PC-3 (cell line): ENCODE measurements around the gene TAS1R3. TPM values are rescaled to one million over a fixed set of nuclear protein-coding genes. Genes with fewer than 3 reads are reported as not detected.

Experiments
- ATAC-seq: fragments of 200-7000 bp; cut with Tn5 transposase; 2 replicates; pipeline ENCODE4 v1.9.1; 2020; ENCODE audit warnings: mild to moderate bottlenecking, moderate library complexity
- BruUV-seq: library from RNA; stranded (reverse); fragments of 400-500 nt; replicated peaks from 2 replicates; lab custom pipeline; 2021; lab: Mats Ljungman, UMichigan
- CTCF ChIA-PET: fragments of 300-600 bp; sonication (Branson Sonifier 250); formaldehyde crosslinking; loops from one replicate; lab custom pipeline; 2022; ENCODE audit warnings: antibody characterized with exemption; lab: Charles Lee
- POLR2A ChIA-PET: fragments of 300-600 bp; sonication (Branson Sonifier 250); formaldehyde crosslinking; loops from one replicate; lab custom pipeline; 2022; ENCODE audit warnings: antibody characterized with exemption; ENCODE audit not compliant: unreplicated experiment; lab: Charles Lee
- DNase-seq: peaks from one replicate; pipeline ENCODE4 v3.0.0-alpha.2; 2015
- H2AFZ ChIP-seq: fragments of 300-600 bp; sonication (generic); 2 replicates; pipeline ENCODE4 v1.6.0; 2016; ENCODE audit warnings: antibody characterized with exemption, low read length
- H3F3A ChIP-seq: fragments of 300-600 bp; sonication (generic); one replicate; pipeline ENCODE4 v1.6.0; 2017; ENCODE audit warnings: antibody characterized with exemption, low read length, control low read depth, mild to moderate bottlenecking; ENCODE audit not compliant: unreplicated experiment
- H3K27ac ChIP-seq: fragments of 300-600 bp; sonication (generic); 2 replicates; pipeline ENCODE4 v1.5.1; 2016; ENCODE audit warnings: mild to moderate bottlenecking, low read length
- H3K27me3 ChIP-seq: fragments of 300-600 bp; sonication (generic); 2 replicates; pipeline ENCODE4 v1.6.1; 2016; ENCODE audit warnings: low read length, mixed read lengths
- H3K36me3 ChIP-seq: fragments of 300-600 bp; sonication (generic); 2 replicates; pipeline ENCODE4 v1.6.1; 2016; ENCODE audit warnings: low read depth, mixed run types, low read length, mixed read lengths
- H3K4me1 ChIP-seq: fragments of 300-600 bp; sonication (generic); 2 replicates; pipeline ENCODE4 v1.5.1; 2016; ENCODE audit warnings: low read length; ENCODE audit not compliant: insufficient read depth
- H3K4me2 ChIP-seq: fragments of 300-600 bp; sonication (generic); 2 replicates; pipeline ENCODE4 v1.6.0; 2016; ENCODE audit warnings: low read length
- H3K4me3 ChIP-seq: fragments of 300-600 bp; sonication (generic); 2 replicates; pipeline ENCODE4 v1.5.1; 2016; ENCODE audit warnings: mild to moderate bottlenecking, low read length, mixed read lengths
- H3K79me2 ChIP-seq: fragments of 300-600 bp; sonication (generic); 2 replicates; pipeline ENCODE4 v1.6.1; 2017; ENCODE audit warnings: low read length, mixed read lengths
- H3K9ac ChIP-seq: fragments of 300-600 bp; sonication (generic); 2 replicates; pipeline ENCODE4 v1.6.0; 2016; ENCODE audit warnings: mild to moderate bottlenecking, low read length
- H3K9me2 ChIP-seq: fragments of 300-600 bp; sonication (generic); replicated peaks from 2 replicates; pipeline ENCODE4 v1.6.1; 2016; ENCODE audit warnings: mixed run types, low read length, mixed read lengths
- H3K9me3 ChIP-seq: fragments of 300-600 bp; sonication (generic); 2 replicates; pipeline ENCODE4 v1.6.1; 2016; ENCODE audit warnings: low read length, mixed read lengths
- H4K20me1 ChIP-seq: fragments of 300-600 bp; sonication (generic); 2 replicates; pipeline ENCODE4 v1.6.1; 2016; ENCODE audit warnings: low read length, mixed read lengths
- EZH2 ChIP-seq: fragments of 300-600 bp; sonication (generic); IDR thresholded peaks from one replicate; pipeline ENCODE4 v1.6.1; 2017; ENCODE audit warnings: antibody characterized with exemption, mild to moderate bottlenecking, low read length; ENCODE audit not compliant: unreplicated experiment
- EZH2phosphoT487 ChIP-seq: fragments of 300-600 bp; sonication (generic); IDR thresholded peaks from 2 replicates; pipeline ENCODE4 v1.6.1; 2018; ENCODE audit warnings: mild to moderate bottlenecking, antibody characterized with exemption, low read length, borderline replicate concordance
- intact Hi-C: fragments of 100-400 bp; cut with micrococcal nuclease; formaldehyde crosslinking; loops from 2 replicates; pipeline ENCODE4 v1.9.0; 2023
- total RNA-seq: library from RNA; depleted of rRNA; stranded (reverse); fragments of >200 nt; gene quantifications from 2 replicates; pipeline ENCODE4 v1.2.3, GENCODE V29; 2014
- TF ChIP-seq, protein P1 (sequence below): fragments of 300-600 bp; sonication (generic); conservative IDR thresholded peaks from 2 replicates; pipeline ENCODE4 v1.5.1; 2017; ENCODE audit warnings: antibody characterized with exemption, low read depth, mild to moderate bottlenecking, low read length

The TAS1R3 gene
- total RNA-seq, 1 experiment from 2014 or later, result 1.9 TPM

DNA sequence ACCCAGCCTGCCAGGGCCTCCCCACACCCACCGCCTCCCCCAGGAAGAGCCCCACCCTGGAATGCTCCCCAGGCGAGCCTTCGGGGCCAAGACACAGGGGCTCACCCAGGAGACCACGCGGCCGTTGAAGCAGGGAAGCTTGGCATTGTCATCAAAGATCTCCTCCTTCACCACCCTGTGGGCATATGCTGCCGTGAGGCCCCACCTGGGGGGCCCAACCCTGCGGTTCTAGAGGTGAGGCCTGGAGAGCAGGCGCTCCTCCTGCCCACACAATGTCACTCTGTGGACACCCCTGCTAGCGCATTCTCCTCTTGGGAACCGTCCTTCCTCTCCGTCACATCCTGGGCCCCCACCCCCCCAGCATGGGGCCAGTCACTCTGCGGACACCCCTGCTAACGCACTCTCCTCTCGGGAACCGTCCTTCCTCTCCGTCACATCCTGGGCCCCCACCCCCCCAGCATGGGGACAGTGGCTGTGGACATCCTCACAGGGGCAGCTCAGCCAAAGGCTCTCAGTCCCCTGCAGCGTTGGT is 11.6 kb downstream of the TAS1R3 start:
- no peaks in the 10 kb centered on the region for H3F3A ChIP-seq
- no peak overlapping the region for H3K27ac ChIP-seq
- no peaks in the 10 kb centered on the region for H3K27me3 ChIP-seq
- intact Hi-C loops, result no loop called here
- no peak for TF ChIP-seq EZH2
- TF ChIP-seq, protein P1, sequence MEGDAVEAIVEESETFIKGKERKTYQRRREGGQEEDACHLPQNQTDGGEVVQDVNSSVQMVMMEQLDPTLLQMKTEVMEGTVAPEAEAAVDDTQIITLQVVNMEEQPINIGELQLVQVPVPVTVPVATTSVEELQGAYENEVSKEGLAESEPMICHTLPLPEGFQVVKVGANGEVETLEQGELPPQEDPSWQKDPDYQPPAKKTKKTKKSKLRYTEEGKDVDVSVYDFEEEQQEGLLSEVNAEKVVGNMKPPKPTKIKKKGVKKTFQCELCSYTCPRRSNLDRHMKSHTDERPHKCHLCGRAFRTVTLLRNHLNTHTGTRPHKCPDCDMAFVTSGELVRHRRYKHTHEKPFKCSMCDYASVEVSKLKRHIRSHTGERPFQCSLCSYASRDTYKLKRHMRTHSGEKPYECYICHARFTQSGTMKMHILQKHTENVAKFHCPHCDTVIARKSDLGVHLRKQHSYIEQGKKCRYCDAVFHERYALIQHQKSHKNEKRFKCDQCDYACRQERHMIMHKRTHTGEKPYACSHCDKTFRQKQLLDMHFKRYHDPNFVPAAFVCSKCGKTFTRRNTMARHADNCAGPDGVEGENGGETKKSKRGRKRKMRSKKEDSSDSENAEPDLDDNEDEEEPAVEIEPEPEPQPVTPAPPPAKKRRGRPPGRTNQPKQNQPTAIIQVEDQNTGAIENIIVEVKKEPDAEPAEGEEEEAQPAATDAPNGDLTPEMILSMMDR, result no peak
- no peak for TF ChIP-seq EZH2phosphoT487
- ChIA-PET POLR2A (no interaction called here), CTCF (no interaction called here)
- peaks cover 66% of the 10 kb centered on the region for H3K79me2 ChIP-seq
- no peaks in the 10 kb centered on the region for H3K9me3 ChIP-seq
- peaks cover 41% of the 10 kb centered on the region for H3K36me3 ChIP-seq
- peaks cover 45% of the 10 kb centered on the region for H3K4me1 ChIP-seq
- DNase-seq (no peak), ATAC-seq (no peak)
- BruUV-seq, result no TSS peak
- H3K4me2 ChIP-seq, result no peak overlapping the region
- H4K20me1 ChIP-seq, result no peaks in the 10 kb centered on the region
- H3K9ac ChIP-seq, result no peak overlapping the region
- H3K9me2 ChIP-seq, result no peaks in the 10 kb centered on the region
- no peak overlapping the region for H2AFZ ChIP-seq
- H3K4me3 ChIP-seq, result no peak overlapping the region

DNA sequence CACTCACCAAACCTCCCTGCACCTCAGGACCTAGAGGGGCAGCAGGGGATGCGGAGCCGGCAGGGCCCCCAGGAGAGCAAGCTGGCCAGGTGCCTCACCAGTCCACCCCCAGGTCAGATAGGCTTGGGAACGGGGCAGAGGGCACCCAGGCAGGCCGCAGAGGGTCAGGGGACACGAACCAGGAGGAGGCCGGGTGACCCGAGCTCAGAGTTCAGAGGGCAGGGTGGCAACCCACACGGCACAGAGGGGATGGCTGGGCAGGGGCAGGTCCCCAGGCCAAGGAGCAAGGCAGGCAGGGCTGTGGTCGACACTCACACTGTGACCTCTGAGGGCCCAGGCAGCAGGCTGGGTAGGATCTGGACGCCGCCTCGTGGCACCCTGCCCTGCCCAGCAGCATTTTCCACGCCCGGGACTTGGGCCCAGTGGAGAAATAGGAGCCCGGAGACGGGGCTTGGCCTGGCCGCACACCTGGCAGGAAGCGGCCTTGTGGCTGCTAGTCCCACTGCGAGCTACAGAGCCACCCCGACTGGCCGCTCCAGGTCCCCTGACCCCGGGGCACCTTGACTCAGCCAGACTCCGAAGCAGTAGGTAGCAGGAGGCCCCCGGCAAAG is 12.8 kb downstream of the TAS1R3 start:
- Histone ChIP-seq H3K9me3 (no peaks in the 10 kb centered on the region), H3K27ac (peak overlapping the region; percentile 97), H4K20me1 (no peaks in the 10 kb centered on the region), H3K4me2 (peak overlapping the region; percentile 98), H3K9ac (peak overlapping the region; percentile 93), H3K9me2 (no peaks in the 10 kb centered on the region), H3K27me3 (no peaks in the 10 kb centered on the region), H3K79me2 (peaks cover 78% of the 10 kb centered on the region), H3F3A (no peaks in the 10 kb centered on the region), H2AFZ (no peak overlapping the region), H3K4me1 (peaks cover 45% of the 10 kb centered on the region), H3K36me3 (peaks cover 33% of the 10 kb centered on the region), H3K4me3 (peak overlapping the region; percentile 59)
- peak; percentile 11 for ATAC-seq
- DNase-seq, result peak; percentile 64
- CTCF ChIA-PET, result interaction anchor here (0.6 kb wide), 1 partner anchor 19 kb away, joined by 4 read pairs; no protein-coding TSS in a partner anchor
- BruUV-seq, result no TSS peak
- TF ChIP-seq EZH2, result no peak
- no peak for TF ChIP-seq EZH2phosphoT487
- TF ChIP-seq, protein P1, result no peak
- POLR2A ChIA-PET, result interaction anchor here (0.5 kb wide), 1 partner anchor 20 kb away, joined by 9 read pairs; no protein-coding TSS in a partner anchor
- intact Hi-C loops, result loop anchor here (1.0 to 2.0 kb wide), 4 partner anchors 13 to 31 kb away; partner anchors contain the start of genes AURKAIP1 and TAS1R3
